MG63 (cell line): ENCODE results near the gene PSD. TPM values are rescaled to one million over a fixed set of nuclear protein-coding genes. Genes with fewer than 3 reads are reported as not detected.
A peak's percentile ranks its signal among the peaks of the same experiment; 100 is the strongest.

ENCODE experiments used
- DNase-seq: peaks from one replicate; pipeline ENCODE4 v3.0.0-alpha.2; 2020
- H3K27me3 ChIP-seq: fragments of 250-450 bp; sonication (Bioruptor Pico); 2 replicates; pipeline ENCODE4 v1.5.1; 2020; ENCODE audit warnings: mild to moderate bottlenecking, moderate library complexity
- H3K36me3 ChIP-seq: fragments of 250-450 bp; sonication (Bioruptor Pico); 2 replicates; pipeline ENCODE4 v1.5.1; 2020; ENCODE audit warnings: mild to moderate bottlenecking, moderate library complexity
- H3K4me3 ChIP-seq: fragments of 250-450 bp; sonication (Bioruptor Pico); 2 replicates; pipeline ENCODE4 v1.5.1; 2020; ENCODE audit warnings: mild to moderate bottlenecking, moderate library complexity
- H3K9me3 ChIP-seq: fragments of 250-450 bp; sonication (Bioruptor Pico); 2 replicates; pipeline ENCODE4 v1.5.1; 2020; ENCODE audit warnings: mild to moderate bottlenecking, moderate library complexity
- total RNA-seq: library from RNA; depleted of rRNA; stranded (reverse); fragments of >200 nt; shearing (Covaris generic); gene quantifications from 2 replicates; pipeline ENCODE4 v1.2.3, GENCODE V29; 2014; ENCODE audit warnings: low replicate concordance

The PSD gene
- total RNA-seq, 1 experiment from 2014 or later: not detected

GRCh38 chr10:102450374-102451104 is 32.0 kb upstream of the PSD start:
- Histone ChIP-seq H3K9me3 (no peaks in the 10 kb centered on the region), H3K27me3 (no peaks in the 10 kb centered on the region), H3K4me3 (peak overlapping the region; percentile 71), H3K36me3 (peaks cover 2% of the 10 kb centered on the region; the same call in 1 of the 2 replicates)
- DNase-seq: peak; percentile 84

- H3K27me3 ChIP-seq: no peaks in the 10 kb centered on the region
- peak overlapping the region; percentile 71 for H3K4me3 ChIP-seq
- no peaks in the 10 kb centered on the region for H3K9me3 ChIP-seq
- DNase-seq: no peak
- H3K36me3 ChIP-seq: peaks cover 2% of the 10 kb centered on the region; the same call in 1 of the 2 replicates
These were observed 31.5 kb upstream of the PSD start for GRCh38 chr10:102450124-102450373.

GRCh38 chr10:102449321-102450123 is 30.9 kb upstream of the PSD start:
- DNase-seq: peak; percentile 53
- Histone ChIP-seq H3K9me3 (no peaks in the 10 kb centered on the region), H3K4me3 (peak overlapping the region; percentile 71), H3K27me3 (no peaks in the 10 kb centered on the region), H3K36me3 (peaks cover 2% of the 10 kb centered on the region; the same call in 1 of the 2 replicates)

- Histone ChIP-seq H3K4me3 (no peak overlapping the region), H3K36me3 (no peaks in the 10 kb centered on the region), H3K27me3 (no peaks in the 10 kb centered on the region), H3K9me3 (no peaks in the 10 kb centered on the region)
- DNase-seq: no peak
These were observed 26.3 kb upstream of the PSD start for GRCh38 chr10:102444851-102445250.

GRCh38 chr10:102438374-102438773 is 19.8 kb upstream of the PSD start:
- DNase-seq: no peak
- no peaks in the 10 kb centered on the region for H3K36me3 ChIP-seq
- H3K9me3 ChIP-seq: no peaks in the 10 kb centered on the region
- H3K4me3 ChIP-seq: no peak overlapping the region
- no peaks in the 10 kb centered on the region for H3K27me3 ChIP-seq

DNA sequence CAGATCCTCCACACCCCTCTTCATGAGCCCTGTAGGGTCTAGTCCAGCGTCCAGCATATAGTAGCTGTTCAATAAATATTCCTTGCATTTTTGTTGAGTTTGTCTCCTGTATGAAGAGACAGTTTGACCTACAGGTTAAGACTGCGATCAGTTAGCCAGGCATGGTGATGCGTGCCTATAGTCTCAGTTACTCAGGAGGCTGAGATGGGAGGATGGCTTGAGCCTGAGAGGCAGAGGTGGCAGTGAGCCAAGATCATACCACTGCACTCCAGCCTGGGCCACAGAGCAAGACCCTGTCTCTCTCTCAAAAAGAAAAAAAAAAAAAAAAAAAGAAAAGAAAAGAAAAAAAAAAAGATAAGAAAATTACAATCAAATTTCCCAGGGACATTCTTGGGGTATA is 18.9 kb upstream of the PSD start:
- no peaks in the 10 kb centered on the region for H3K9me3 ChIP-seq
- H3K27me3 ChIP-seq: no peaks in the 10 kb centered on the region
- no peaks in the 10 kb centered on the region for H3K36me3 ChIP-seq
- no peak for DNase-seq
- H3K4me3 ChIP-seq: no peak overlapping the region

DNA sequence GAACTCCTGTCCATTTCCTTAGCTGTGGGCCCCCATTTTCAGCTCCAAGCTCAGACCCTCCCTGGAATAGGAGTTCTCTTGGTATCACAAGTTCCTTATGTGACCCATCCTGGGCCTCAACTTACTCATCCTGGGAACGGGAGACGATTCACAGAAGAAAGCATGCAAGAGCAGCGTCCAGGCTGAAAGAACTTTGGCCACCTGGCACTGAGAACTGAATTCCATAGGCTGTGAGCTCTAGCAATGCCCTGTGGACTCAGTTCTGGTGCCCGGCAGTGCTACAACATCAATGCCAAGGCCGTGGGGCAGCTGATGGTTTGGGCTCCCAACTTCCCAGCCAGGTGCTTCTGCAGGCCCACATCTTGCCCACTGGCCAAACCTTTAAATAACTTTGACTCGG is 17.7 kb upstream of the PSD start:
- Histone ChIP-seq H3K36me3 (no peaks in the 10 kb centered on the region), H3K4me3 (no peak overlapping the region), H3K27me3 (no peaks in the 10 kb centered on the region), H3K9me3 (no peaks in the 10 kb centered on the region)
- DNase-seq: no peak

DNA sequence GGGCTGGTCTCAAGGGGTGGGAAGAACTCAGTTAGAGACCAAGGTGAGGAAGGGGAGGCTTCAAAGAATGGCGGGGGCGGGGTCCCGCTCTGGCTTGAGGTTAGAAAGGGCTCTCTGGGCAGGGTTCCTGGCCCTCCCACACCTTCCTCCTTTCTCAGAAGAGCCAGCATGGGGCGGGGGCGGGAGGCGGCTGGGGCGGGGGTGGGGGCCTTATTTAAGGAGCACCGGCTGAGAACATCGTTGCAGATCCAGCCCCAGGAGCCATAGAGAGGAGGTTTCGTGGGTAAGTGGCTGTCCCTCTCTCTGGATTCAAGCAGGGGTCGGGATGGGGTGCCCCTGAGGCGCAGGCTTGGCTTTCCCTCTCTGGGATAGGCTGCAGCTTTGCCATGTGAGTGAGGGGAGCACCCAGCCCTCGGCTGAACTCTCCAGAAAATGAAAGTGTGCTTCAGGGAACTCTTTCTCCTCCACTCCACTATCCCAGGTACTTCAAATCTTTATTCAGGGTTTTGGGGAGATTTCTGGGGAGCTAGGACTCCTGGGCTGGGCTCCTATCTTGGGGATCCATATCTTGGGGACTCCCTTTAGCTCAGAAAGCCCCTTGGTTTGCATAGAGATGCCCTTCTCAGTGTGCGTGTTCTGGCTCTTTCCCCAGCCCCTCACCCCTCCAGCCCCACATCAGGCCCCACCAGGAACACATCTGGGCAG is 17.1 kb upstream of the PSD start:
- peaks cover 4% of the 10 kb centered on the region; the same call in 1 of the 2 replicates for H3K36me3 ChIP-seq
- peak overlapping the region; percentile 30 for H3K4me3 ChIP-seq
- H3K9me3 ChIP-seq: no peaks in the 10 kb centered on the region
- H3K27me3 ChIP-seq: no peaks in the 10 kb centered on the region
- DNase-seq: no peak

GRCh38 chr10:102435133-102435497 is 16.5 kb upstream of the PSD start:
- Histone ChIP-seq H3K9me3 (no peaks in the 10 kb centered on the region), H3K4me3 (no peak overlapping the region), H3K27me3 (no peaks in the 10 kb centered on the region), H3K36me3 (peaks cover 8% of the 10 kb centered on the region; the same call in 1 of the 2 replicates)
- DNase-seq: no peak

GRCh38 chr10:102434394-102435132 is 16.0 kb upstream of the PSD start:
- no peak overlapping the region for H3K4me3 ChIP-seq
- peaks cover 8% of the 10 kb centered on the region; the same call in 1 of the 2 replicates for H3K36me3 ChIP-seq
- H3K9me3 ChIP-seq: no peaks in the 10 kb centered on the region
- no peak for DNase-seq
- no peaks in the 10 kb centered on the region for H3K27me3 ChIP-seq

DNA sequence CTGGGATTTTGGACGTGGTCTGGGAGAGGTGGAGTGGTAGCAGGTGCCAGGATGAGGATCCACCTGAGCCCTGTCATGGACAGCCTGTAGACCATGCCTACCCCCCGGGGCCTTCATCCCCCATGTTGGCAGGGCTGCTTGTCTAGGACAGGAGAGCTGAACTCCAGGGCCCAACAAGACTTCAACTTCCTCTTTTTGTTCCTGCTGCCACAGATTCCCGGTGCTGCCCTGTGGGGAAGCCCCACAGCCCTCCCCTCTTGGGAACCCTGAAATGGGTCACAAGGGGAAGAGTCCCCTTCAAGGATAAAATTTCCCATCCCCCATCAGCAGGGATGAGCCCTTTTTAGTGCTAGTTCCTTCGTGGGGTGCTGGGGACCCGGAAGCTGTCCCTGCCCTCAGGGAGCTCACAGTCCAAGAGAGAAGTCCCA is 15.0 kb upstream of the PSD start:
- Histone ChIP-seq H3K27me3 (no peaks in the 10 kb centered on the region), H3K36me3 (peaks cover 8% of the 10 kb centered on the region; the same call in 1 of the 2 replicates), H3K9me3 (no peaks in the 10 kb centered on the region), H3K4me3 (no peak overlapping the region)
- no peak for DNase-seq

DNA sequence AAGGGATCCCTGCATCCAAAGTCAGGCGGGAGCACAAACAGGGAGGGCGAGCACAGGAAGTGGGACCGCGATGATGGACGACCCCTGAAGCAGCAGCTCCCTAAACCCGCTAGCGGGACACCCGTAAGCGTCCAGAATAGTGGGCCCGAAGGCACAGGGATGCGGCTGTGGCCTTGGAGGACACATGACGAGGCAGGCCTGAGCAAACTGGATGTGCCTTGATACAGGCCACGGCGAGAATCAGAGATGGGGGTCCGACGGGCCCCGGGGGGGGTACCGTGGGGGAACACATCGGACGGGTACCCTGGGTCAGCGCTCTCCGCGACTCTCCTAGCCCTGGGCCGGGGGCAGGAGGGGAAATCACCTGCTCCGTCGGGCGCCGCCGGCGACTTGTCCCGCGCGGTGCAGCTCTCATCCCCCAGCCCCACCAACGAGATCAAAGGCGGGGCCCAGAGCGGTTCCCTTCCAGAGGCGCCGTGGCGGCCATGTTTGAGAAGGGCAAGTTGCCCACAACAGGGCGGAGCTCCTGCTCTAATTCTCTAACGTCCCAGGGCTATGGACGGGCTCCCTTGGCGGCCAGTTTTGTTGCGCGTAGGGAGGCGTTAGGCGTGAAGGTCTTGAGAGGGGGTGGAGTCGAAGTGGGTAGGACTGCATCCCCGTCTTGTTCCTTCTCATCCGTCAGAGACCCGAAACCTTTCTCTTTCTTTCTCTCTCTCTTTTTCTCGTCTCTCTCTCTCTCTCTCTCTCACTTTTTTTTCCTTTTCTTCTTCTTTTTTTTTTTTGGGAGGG is 13.8 kb upstream of the PSD start, which contains the start of gene CUEDC2:
Gene CUEDC2, minus strand, starts transcription at position 413 of the 789 bp plus-strand sequence. CDS start 7,386 bp downstream, outside the sequence.
- H3K4me3 ChIP-seq: peak within 1 kb of the TSS; percentile 77
- DNase-seq: peak; percentile 95

GRCh38 chr10:102431452-102432124 is 13.0 kb upstream of the PSD start:
- peaks cover 8% of the 10 kb centered on the region; the same call in 1 of the 2 replicates for H3K36me3 ChIP-seq
- no peak for DNase-seq
- no peaks in the 10 kb centered on the region for H3K9me3 ChIP-seq
- peak overlapping the region; percentile 77 for H3K4me3 ChIP-seq
- H3K27me3 ChIP-seq: no peaks in the 10 kb centered on the region

More for the DNA sequence above, 13.8 kb upstream of the PSD start, which contains the start of gene CUEDC2:
- peaks cover 8% of the 10 kb centered on the region; the same call in 1 of the 2 replicates for H3K36me3 ChIP-seq
- H3K27me3 ChIP-seq: no peaks in the 10 kb centered on the region
- no peaks in the 10 kb centered on the region for H3K9me3 ChIP-seq

DNA sequence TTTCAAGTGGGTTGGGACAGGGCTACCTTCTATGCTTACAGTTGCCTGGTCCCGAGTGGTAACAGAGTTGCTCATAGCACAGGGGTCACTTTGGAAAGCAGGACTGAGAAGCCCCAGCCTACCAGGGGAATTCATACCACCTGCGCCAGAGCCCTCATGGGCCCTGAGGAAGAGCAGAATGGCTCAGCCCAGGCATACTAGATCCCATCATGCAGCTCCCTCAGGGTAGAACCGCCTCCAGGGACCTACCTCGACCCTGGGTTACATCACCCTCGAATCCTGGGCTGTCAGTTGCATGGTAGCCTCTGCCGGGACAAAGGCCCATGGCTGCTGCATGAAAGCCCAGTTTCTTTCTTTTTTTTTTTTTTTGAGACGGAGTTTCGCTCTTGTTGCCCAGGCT is 10.9 kb upstream of the PSD start:
- H3K9me3 ChIP-seq: no peaks in the 10 kb centered on the region
- DNase-seq: no peak
- H3K27me3 ChIP-seq: no peaks in the 10 kb centered on the region
- H3K4me3 ChIP-seq: no peak overlapping the region
- H3K36me3 ChIP-seq: peaks cover 8% of the 10 kb centered on the region; the same call in 1 of the 2 replicates

- Histone ChIP-seq H3K4me3 (no peak overlapping the region), H3K9me3 (no peaks in the 10 kb centered on the region), H3K27me3 (no peaks in the 10 kb centered on the region), H3K36me3 (peaks cover 13% of the 10 kb centered on the region)
- no peak for DNase-seq
These were observed 8.3 kb upstream of the PSD start for GRCh38 chr10:102426803-102427287.
